ENCODE results near the gene CTTNBP2.

The CTTNBP2 gene

DNA sequence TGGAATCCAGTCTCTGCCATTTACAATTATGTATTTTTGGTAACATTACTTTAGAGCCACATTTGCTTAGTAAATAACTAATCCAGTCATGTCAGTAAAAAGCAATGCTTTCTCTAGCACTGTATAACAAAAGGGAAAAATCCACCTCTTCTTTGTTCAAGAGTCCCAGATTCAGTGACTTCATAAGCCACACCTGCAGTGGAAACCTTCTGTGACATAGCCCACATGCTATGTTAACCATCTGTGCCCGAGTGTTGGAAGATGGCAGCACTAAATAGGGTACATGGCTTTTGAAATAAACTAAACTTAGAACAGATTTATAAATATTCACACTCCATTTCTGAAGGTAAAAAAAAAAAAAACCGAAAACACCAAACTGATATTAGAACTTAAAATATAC, 83.0 kb downstream of the CTTNBP2 start:
- no peak for DNase-seq (ENCODE audit: low read depth)

- no peak for DNase-seq (ENCODE audit: low read depth)
Observed at GRCh38 chr7:117785431-117785830, 87.8 kb downstream of the CTTNBP2 start.

DNA sequence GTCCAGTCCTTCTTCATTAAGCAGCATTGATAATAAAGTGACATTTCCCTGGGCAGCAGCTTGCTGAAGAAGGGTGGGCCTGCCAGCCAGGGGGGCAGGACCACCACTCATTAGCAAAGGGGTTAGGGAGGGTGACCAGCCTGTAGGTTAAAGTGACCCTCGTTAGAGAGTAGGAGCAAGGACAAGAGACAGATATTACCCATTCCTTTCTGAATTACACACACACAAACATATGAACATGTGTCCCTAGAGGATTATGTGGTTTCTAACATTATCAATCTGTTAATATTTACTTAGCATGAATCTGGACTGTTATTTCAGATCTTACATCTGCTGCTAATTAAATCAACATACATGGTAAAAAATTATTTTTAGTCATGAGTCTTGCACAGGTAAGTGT, 88.9 kb downstream of the CTTNBP2 start:
- no peak for DNase-seq (ENCODE audit: low read depth)

GRCh38 chr7:117782761-117783160, 90.5 kb downstream of the CTTNBP2 start:
- no peak for DNase-seq (ENCODE audit: low read depth)

DNA sequence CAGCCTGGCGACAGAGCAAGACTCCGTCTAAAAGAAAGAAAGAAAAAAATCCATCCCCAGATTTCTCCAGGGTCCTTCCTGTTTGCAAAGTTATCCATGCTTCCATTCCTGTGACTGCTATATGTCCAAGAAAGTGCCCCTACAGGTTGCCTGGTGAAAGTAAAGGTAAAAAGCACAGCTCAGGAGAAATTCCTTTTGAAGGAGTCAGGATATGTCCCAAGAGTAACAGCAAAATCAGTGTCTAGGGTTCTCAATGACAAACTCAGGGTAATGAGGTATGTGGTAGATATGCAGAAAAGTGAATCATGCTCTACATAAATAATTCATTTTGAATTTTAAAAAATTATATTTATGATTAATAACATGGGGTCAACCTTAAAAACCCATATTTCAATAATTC, 91.5 kb downstream of the CTTNBP2 start:
- peak; percentile 30 for DNase-seq (ENCODE audit: low read depth)

GRCh38 chr7:117780832-117781231, 92.4 kb downstream of the CTTNBP2 start:
- DNase-seq (ENCODE audit: low read depth), result peak; percentile 32

DNA sequence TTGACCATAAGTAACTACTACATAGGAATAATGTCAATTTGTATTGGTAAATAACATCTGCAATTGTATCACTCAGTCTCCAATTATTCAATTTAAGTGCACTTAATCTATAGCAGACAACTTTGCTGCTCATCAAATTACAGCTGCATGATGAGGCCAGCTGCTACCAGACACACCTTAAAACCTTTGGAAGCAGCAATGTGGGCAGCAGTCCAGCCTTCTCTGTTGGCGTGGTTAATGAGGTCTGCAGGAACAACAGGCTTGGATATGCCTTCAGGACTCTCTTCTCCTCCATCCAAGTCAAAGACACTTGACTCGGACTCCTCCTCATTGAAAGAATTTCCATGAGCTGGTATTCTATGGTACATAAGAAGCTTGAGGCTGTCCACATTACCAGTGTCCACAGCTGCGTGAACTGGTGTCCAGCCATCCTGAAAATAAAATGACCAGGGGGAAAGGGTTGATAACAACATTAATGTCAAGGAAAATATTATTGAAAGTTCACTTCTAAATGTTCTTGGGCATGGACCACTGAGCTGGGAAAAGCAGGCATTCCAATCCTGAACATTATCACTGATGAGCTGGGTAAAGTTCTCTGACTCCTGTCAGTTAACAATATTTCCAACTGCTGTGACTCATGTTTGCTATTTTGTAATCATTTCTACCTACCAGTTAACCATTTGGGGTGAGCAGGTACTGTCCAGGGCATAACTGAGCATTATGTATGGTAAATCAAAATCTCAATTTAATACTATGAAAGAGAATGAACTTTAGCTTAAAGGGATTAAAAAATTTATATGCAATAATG, 95.7 kb downstream of the CTTNBP2 start:
- no peak for DNase-seq (ENCODE audit: low read depth)

- DNase-seq (ENCODE audit: low read depth), result no peak
Observed at GRCh38 chr7:117776224-117776623, 97.0 kb downstream of the CTTNBP2 start.

- DNase-seq (ENCODE audit: low read depth), result peak; percentile 8
Observed at GRCh38 chr7:117775801-117776200, 97.4 kb downstream of the CTTNBP2 start.

DNA sequence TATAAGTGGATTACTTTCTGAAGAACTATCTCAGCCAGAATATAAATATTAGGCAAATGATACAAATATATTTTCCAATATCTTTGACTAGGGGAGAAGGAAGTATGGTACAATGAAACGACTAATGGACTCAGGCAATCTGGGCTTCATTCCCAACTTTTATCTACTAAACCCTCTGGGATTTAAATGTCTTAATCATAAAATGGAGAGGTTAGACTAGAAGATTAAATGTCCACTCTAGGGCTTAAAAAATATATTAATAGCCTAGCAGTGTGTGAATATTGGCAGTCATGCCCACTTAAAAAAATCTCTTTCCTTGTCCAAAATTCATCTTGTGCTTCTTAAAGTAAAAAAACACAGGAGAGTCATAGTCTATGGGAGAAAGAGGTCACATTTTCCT, 98.3 kb downstream of the CTTNBP2 start:
- no peak for DNase-seq (ENCODE audit: low read depth)

- no peak for DNase-seq (ENCODE audit: low read depth)
Observed at GRCh38 chr7:117772421-117772820, 100.8 kb downstream of the CTTNBP2 start.

GRCh38 chr7:117771756-117772155, 101.5 kb downstream of the CTTNBP2 start:
- DNase-seq (ENCODE audit: low read depth), result no peak

DNA sequence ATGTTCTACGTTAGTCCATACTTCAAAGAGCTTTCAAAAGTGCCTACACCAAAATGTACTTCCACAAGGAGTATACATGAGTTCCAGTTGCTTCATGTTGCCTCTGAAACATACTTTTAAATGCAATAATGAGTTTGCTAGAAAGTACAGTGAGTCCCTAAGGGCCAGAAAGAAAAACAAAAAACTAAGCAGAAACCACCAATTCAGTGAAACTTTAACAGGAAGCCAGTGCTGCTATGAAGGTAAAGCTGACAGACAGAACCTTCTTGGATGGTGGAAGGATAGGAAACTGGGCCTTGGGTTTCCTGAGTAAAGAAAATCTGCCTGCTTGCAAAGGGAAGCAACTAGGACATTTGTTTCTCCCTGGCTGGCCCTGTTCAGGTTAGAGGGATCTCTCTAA, 104.2 kb downstream of the CTTNBP2 start:
- DNase-seq (ENCODE audit: low read depth), result no peak

DNA sequence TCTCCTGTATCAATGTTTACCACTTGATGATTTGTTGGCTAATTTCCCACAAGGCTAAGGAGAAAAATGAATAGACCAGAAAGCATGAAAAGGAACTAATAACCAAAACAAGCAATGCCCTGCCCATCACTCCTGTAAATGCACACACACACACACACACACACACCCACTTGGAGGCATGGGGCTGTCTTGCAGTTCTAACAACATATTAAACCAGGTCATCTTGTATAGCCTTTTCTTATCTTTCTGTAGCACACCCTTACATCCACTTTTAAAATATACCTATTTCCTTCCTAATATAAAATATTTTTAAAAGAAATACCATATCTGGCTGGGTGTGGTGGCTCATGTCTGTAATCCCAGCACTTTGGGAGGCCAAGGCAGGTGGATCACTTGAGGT, 105.3 kb downstream of the CTTNBP2 start:
- no peak for DNase-seq (ENCODE audit: low read depth)

- no peak for DNase-seq (ENCODE audit: low read depth)
Observed at GRCh38 chr7:117766913-117767312, 106.3 kb downstream of the CTTNBP2 start.

DNA sequence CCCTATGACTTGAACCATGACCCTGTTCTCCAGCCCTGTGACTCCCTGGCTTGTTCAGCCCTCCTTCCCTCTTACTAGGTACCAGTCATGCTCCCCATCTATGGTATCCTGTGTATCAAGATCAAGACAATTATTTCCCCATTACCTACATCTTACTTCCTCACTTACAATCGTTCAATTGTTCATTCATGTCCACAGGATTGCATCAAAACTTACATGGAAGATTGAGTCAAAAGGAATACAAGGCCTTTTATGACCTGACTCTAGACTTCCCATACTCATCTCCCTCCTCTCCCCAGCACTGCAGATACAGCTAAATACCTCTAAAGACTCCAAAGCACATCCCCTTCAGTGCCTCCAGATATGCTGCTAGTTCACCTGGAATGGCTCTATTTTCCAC, 109.2 kb downstream of the CTTNBP2 start:
- no peak for DNase-seq (ENCODE audit: low read depth)

GRCh38 chr7:117762055-117762454, 111.2 kb downstream of the CTTNBP2 start:
- no peak for DNase-seq (ENCODE audit: low read depth)

DNA sequence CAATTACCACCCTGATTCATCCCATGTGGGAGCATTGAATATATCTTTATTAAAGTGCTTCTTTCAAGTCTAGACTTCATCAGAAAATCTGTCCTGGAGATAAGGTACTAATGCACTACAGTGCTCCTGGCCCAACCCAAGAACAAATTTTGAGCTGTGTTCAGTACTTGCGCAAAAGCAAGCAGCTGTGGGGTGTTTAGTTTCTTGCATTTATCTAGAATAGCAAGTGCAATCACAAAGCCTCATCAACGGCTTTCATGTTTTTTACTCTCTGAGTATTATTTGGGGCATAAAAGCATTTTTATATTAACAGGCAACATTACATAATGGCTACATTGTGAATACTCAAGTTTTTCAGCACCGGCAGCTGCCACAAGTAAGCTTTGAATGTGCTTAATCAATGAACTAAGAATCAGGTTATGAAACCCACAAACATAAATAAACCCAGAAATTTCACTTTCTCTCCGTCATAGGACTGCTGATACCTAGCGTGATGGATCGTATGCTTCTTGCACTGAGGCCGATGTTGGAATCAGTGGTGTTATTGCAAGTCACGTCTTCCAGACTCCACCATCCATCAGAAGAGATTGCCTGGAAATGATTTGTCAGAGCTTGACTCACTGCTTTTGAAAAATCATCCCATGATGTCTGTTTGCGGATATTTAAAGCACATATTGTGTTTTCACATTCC, 113.1 kb downstream of the CTTNBP2 start:
- peak; percentile 16 for DNase-seq (ENCODE audit: low read depth)

DNA sequence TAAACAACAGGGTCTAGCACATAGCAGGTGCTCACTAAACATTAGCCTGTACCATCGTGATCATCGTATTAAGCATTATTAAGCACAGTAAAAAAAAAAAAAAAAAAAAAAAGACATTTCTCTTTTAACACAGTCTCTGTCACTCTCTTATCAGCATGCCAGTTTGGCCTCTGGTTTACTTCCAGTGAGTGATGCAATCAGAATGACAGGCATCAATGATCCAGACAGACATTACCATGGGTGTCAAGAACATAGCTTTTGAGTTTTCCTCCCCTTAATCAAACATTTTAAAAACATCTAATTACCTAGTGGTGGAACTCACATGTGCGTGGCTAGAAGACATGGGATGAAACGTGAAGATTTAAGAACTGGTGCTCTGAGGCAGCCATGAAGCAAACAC, 115.8 kb downstream of the CTTNBP2 start:
- no peak for DNase-seq (ENCODE audit: low read depth)

DNA sequence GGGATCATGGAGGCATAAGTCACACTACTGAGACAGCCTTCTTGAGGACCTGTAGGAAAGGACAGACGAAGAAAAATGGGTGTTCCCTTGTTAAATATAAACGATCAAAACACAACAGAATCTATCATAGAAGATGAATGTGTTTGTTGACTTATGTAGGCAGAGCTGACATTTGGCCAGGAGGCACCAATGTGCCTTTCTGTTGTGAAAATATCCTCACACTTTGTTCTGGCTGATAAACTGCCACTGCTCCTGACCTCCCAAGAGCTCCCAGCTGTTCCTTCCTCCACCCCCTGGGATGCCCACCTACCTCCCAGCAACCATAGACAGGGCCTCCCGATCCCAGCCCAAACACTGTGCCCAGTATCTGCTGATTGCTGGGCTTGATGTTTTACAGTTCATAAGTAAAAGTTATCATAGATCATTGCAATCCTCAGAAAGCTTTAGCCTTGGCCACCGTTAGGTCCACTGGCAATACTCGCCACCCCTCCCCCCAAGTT, 116.6 kb downstream of the CTTNBP2 start:
- no peak for DNase-seq (ENCODE audit: low read depth)

- no peak for DNase-seq (ENCODE audit: low read depth)
Observed at GRCh38 chr7:117755136-117755535, 118.1 kb downstream of the CTTNBP2 start.

- DNase-seq (ENCODE audit: low read depth), result no peak
Observed at GRCh38 chr7:117751775-117752174, 121.5 kb downstream of the CTTNBP2 start.

Measured in iris pigment epithelial cell (primary cell).